GM20000 (cell line): Measurements from ENCODE around the gene MDH1B.

Experiments used
- DNase-seq: peaks from one replicate; pipeline ENCODE4 v3.0.0; 2012; ENCODE audit warnings: low spot score
- TF ChIP-seq, protein P1 (sequence below): IDR thresholded peaks from 2 replicates; pipeline ENCODE4 v1.5.1; 2012; ENCODE audit warnings: mild to moderate bottlenecking, control low read depth; ENCODE audit errors: extremely low read depth, missing control alignments

MDH1B gene

GRCh38 chr2:206707164-206707701, 57.9 kb downstream of the MDH1B start:
- TF ChIP-seq, protein P1, sequence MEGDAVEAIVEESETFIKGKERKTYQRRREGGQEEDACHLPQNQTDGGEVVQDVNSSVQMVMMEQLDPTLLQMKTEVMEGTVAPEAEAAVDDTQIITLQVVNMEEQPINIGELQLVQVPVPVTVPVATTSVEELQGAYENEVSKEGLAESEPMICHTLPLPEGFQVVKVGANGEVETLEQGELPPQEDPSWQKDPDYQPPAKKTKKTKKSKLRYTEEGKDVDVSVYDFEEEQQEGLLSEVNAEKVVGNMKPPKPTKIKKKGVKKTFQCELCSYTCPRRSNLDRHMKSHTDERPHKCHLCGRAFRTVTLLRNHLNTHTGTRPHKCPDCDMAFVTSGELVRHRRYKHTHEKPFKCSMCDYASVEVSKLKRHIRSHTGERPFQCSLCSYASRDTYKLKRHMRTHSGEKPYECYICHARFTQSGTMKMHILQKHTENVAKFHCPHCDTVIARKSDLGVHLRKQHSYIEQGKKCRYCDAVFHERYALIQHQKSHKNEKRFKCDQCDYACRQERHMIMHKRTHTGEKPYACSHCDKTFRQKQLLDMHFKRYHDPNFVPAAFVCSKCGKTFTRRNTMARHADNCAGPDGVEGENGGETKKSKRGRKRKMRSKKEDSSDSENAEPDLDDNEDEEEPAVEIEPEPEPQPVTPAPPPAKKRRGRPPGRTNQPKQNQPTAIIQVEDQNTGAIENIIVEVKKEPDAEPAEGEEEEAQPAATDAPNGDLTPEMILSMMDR: no peak
- no peak for DNase-seq

- TF ChIP-seq, protein P1: no peak
- no peak for DNase-seq
Measured at GRCh38 chr2:206701952-206702605, 63.0 kb downstream of the MDH1B start.

DNA sequence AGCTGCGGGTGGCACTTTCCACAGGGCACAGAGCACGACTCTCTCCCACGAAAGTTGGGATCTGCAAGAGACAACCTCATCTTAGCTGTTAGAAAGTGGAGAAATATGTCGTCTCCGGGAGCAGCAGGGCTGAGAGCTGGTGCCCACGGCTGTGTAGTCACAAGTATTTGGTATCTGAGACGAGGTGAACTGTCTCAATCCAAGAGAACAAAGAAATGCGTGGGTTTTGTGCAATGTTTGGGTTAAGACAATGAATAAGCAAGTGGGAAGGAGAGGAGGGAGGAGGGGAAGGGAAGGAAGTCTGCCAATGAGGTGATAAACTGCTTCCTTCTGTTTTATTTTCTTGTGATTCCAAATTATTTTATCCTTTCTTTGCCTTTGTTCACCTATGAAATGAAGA, 65.0 kb downstream of the MDH1B start:
- TF ChIP-seq, protein P1: no peak
- no peak for DNase-seq

GRCh38 chr2:206698811-206699210, 66.3 kb downstream of the MDH1B start:
- DNase-seq: no peak

DNA sequence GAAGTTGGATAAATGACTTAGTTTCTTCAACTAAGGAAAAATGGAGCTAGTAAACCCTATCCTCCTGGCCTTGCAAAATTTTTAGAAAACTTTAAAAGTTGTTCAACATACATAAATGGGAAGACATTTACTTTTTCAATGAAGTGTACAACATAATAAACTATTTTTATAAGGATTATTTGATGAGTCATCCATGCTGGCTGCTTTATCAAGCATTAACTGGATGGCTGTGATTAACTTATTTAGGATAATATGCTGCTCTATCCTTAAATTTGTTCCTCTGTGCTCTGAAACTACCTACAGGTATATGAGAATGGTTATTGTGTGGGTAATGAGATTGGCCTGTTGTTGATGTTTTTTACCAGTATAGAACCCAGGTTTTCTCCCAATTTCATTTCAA, 68.2 kb downstream of the MDH1B start:
- no peak for DNase-seq
- TF ChIP-seq, protein P1: no peak

More at GRCh38 chr2:206698811-206699210, 66.3 kb downstream of the MDH1B start:
- TF ChIP-seq, protein P1: no peak

DNA sequence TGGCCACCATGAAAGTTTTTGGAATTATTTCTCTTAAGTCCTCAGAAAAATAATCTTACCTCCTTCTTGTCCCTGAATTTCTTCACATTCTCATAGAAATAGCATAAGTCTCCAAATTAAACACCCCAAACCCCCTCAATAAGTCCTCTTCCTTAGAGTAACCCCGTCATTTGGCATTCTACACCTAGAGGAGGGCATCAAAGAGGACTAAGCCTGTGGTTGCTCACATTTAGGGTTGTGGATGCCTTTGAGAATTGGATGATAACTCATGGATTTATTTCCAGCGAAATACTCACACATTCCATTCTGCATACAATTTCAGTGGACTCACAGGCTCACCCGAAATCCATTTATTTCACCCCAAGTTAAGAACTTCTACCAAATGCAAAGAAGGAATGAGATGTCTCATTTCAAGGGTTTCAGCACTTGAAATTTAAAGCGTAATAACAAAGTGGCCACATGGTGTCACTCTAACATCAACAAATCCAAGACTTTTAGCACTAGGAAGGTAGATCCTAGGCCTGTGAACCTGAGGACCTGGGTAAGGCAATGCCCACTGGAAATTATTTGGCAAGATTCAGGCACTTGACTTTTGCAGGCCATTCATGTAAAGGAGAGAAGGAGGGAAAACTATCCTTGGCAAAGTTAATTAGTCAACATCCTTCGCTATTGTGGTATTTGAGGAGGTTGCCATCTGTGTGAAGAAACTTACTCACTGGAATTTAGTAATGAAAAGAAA, 71.6 kb downstream of the MDH1B start:
- TF ChIP-seq, protein P1: peak; percentile 33
- peak; percentile 51 for DNase-seq

- DNase-seq: no peak
- TF ChIP-seq, protein P1: no peak
Measured at GRCh38 chr2:206692971-206693370, 72.2 kb downstream of the MDH1B start.
